ENCODE data around the gene CAMTA1. TPM values are rescaled to one million over a fixed set of nuclear protein-coding genes. Genes with fewer than 3 reads are reported as not detected.

Gene CAMTA1
- total RNA-seq, 1 donor from 2014 or later, result 268 TPM

DNA sequence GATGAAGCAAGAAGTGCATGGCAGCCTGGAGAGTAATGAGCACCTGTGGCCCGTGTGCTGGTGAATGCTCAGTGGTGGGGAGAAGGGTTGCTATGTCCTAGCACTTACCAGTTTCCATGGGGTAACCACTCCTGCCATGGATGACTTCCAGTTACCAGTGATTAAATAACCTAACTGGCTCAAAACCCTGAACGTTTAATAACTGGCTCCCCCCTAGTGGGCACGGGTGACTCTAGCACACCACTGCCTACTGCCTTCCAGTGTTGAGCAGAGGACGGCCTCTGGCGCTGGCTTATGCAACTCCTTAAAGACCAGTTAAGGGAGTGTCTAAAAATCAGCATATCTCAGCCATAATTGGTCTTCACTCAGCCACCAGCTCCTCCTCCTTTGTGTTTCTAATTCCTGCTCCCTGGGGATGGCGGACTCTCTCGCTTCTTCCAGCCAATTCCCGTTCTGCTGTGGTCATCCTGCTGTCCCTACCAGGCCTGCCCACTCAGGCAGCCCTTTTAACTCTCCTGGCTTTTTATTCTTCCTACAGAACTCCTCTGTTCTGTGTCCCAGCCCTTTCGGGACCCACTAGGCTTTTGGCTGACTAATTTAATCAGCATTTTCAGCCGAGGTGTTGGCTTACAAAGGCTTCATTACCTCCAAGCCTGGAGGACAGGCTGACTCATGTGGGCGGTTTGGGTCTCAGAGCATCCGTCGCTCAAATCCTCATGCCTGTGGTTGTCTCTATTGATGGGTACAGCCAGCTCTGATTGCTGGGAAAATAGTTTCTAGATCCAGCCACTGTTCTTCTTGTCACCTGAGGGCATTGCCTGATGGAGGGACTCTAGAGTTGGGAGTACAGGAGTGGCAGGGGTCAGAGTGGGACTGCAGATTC, 332.4 kb downstream of the CAMTA1 start:
- DNase-seq (ENCODE audit: low spot score), result peak; percentile 64
- Histone ChIP-seq H3F3A (ENCODE audit: low read depth) (peaks cover 14% of the 10 kb centered on the region), H3K27me3 (no peaks in the 10 kb centered on the region), H3K4me1 (peaks cover 7% of the 10 kb centered on the region), H3K4me3 (no peak overlapping the region), H3K36me3 (no peaks in the 10 kb centered on the region), H4K20me1 (ENCODE audit: low read depth) (no peaks in the 10 kb centered on the region), H3K4me2 (peak overlapping the region; percentile 54), H2AFZ (replicated peaks) (peak overlapping the region; percentile 91), H3K9ac (no peak overlapping the region), H3K79me2 (ENCODE audit: low read depth) (no peaks in the 10 kb centered on the region), H3K9me3 (ENCODE audit: low read depth) (no peaks in the 10 kb centered on the region), H3K27ac (peak overlapping the region; percentile 71)
- Mint-ChIP-seq H3K36me3 (peaks cover 3% of the 10 kb centered on the region), H3K9me3 (peaks cover 4% of the 10 kb centered on the region), H3K27me3 (ENCODE audit: insufficient read depth, low read depth) (peaks cover 2% of the 10 kb centered on the region), H3K4me1 (peaks cover 19% of the 10 kb centered on the region), H3K4me3 (peak overlapping the region; percentile 44), H3K27ac (peak overlapping the region; percentile 59)
- TF ChIP-seq CTCF (IDR thresholded peaks at IDR 0.05), result peak; percentile 32
- TF ChIP-seq EZH2 (IDR thresholded peaks at IDR 0.05), result no peak
- no peak for TF ChIP-seq EZH2phosphoT487 (IDR thresholded peaks at IDR 0.05)

DNA sequence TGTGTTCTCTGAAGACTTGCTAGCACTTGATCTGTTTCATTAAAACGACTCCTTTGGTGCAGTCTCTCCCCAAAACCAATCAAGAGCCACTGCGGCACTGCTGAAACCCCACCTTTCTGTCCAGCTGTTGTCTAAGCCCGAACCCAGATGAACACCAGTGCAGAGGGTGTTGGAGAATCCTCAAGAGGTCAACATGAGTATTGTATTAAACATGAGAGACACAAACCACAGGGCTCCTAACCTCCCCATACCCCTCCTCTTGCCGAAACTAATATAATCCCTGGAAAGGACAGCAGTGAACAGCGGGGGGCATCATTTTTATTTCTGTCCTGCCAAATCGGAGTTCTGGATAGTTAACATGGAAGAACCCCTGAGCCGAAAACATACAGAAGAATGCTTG, 333.9 kb downstream of the CAMTA1 start:
- Histone ChIP-seq H3K4me1 (peaks cover 7% of the 10 kb centered on the region), H3K9ac (no peak overlapping the region), H2AFZ (replicated peaks) (no peak overlapping the region), H3K36me3 (no peaks in the 10 kb centered on the region), H3K9me3 (ENCODE audit: low read depth) (no peaks in the 10 kb centered on the region), H3K27ac (no peak overlapping the region), H4K20me1 (ENCODE audit: low read depth) (no peaks in the 10 kb centered on the region), H3K27me3 (no peaks in the 10 kb centered on the region), H3K79me2 (ENCODE audit: low read depth) (no peaks in the 10 kb centered on the region), H3F3A (ENCODE audit: low read depth) (peaks cover 14% of the 10 kb centered on the region), H3K4me2 (no peak overlapping the region), H3K4me3 (no peak overlapping the region)
- H3K36me3 Mint-ChIP-seq, result peaks cover 3% of the 10 kb centered on the region
- no peak overlapping the region for H3K27ac Mint-ChIP-seq
- H3K9me3 Mint-ChIP-seq, result peaks cover 4% of the 10 kb centered on the region
- no peaks in the 10 kb centered on the region for H3K27me3 Mint-ChIP-seq (ENCODE audit: insufficient read depth, low read depth)
- no peak overlapping the region for H3K4me3 Mint-ChIP-seq
- TF ChIP-seq CTCF (IDR thresholded peaks at IDR 0.05) (no peak), EZH2phosphoT487 (IDR thresholded peaks at IDR 0.05) (no peak), EZH2 (IDR thresholded peaks at IDR 0.05) (no peak)
- DNase-seq (ENCODE audit: low spot score), result no peak
- peaks cover 19% of the 10 kb centered on the region for H3K4me1 Mint-ChIP-seq

DNA sequence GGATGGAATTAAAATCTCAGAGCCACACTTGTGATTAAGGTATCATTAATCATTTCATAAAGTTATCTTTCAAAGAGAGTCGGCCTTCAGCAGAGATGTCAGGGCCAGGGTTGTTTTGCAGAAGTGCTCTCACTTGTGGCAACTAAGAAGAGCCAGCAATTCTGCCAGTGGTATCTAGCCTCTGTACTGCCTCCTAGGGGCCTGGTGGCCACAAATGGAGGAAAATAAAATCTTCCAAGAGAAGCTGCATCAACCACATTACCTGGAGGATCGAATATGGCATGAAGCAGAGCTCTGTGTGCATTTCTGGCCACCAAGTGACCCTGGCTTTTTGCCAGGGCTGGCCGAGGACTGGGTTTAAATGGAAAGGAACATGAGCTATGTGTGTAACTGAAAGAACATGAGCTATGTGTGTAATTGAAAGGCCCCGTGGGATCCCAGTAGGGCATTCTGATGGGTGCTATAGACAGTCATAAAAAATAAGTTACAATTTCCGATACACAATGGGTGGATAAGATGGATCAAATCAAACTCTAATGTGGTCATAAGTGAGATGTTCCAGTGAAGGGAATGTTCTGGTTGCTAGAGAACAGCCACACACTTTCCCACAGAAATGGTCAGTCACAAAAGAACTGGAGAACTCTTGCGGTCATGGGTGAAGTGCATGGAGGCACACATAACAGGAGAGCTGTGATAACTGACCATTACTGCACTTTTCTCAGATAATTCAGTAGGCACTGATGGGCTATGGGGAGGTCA, 335.8 kb downstream of the CAMTA1 start:
- Histone ChIP-seq H3K27ac (no peak overlapping the region), H3F3A (ENCODE audit: low read depth) (peaks cover 14% of the 10 kb centered on the region), H3K4me2 (no peak overlapping the region), H3K9ac (no peak overlapping the region), H3K79me2 (ENCODE audit: low read depth) (no peaks in the 10 kb centered on the region), H3K36me3 (no peaks in the 10 kb centered on the region), H3K27me3 (no peaks in the 10 kb centered on the region), H3K4me3 (no peak overlapping the region), H3K9me3 (ENCODE audit: low read depth) (no peaks in the 10 kb centered on the region), H4K20me1 (ENCODE audit: low read depth) (no peaks in the 10 kb centered on the region), H3K4me1 (peaks cover 7% of the 10 kb centered on the region), H2AFZ (replicated peaks) (no peak overlapping the region)
- Mint-ChIP-seq H3K4me3 (no peak overlapping the region), H3K4me1 (peaks cover 19% of the 10 kb centered on the region), H3K27me3 (ENCODE audit: insufficient read depth, low read depth) (no peaks in the 10 kb centered on the region), H3K9me3 (peaks cover under 1% of the 10 kb centered on the region), H3K36me3 (peaks cover under 1% of the 10 kb centered on the region), H3K27ac (no peak overlapping the region)
- TF ChIP-seq EZH2phosphoT487 (IDR thresholded peaks at IDR 0.05), result no peak
- no peak for TF ChIP-seq EZH2 (IDR thresholded peaks at IDR 0.05)
- TF ChIP-seq CTCF (IDR thresholded peaks at IDR 0.05), result peak; percentile 36
- DNase-seq (ENCODE audit: low spot score), result no peak

Measured in neural progenitor cell (in vitro differentiated cells).